ENCODE measurements around the gene PROZ. TPM values are rescaled to one million over a fixed set of nuclear protein-coding genes. Genes with fewer than 3 reads are reported as not detected.

PROZ gene
- total and polyA plus RNA-seq, 2 of the 13 experiments (the other 11 are each of a cell fraction or from before 2014, with no cell fraction given), result 5.6 to 22.5 TPM

- TF ChIP-seq ZHX2 (IDR thresholded peaks at IDR 0.05; ENCODE audit: low read depth) (no peak), ZHX2 (CRISPR knock-in tag; IDR thresholded peaks at IDR 0.05; ENCODE audit: borderline replicate concordance) (no peak), LCORL (IDR thresholded peaks at IDR 0.05) (no peak), LCORL (CRISPR knock-in tag; IDR thresholded peaks at IDR 0.05) (no peak), ZFP91 (CRISPR knock-in tag; IDR thresholded peaks at IDR 0.05; ENCODE audit: borderline replicate concordance) (no peak), E2F1 (CRISPR knock-in tag; IDR thresholded peaks at IDR 0.05) (no peak), SP1 (IDR thresholded peaks at IDR 0.05) (no peak), SP1 (CRISPR knock-in tag; IDR thresholded peaks at IDR 0.05) (peak; percentile 86), HMGA1 (CRISPR knock-in tag; conservative IDR thresholded peaks at IDR 0.05) (no peak), TBL1XR1 (IDR thresholded peaks at IDR 0.05; ENCODE audit: borderline replicate concordance, low read length, partially characterized antibody) (no peak), SMAD1 (CRISPR knock-in tag; IDR thresholded peaks at IDR 0.05; ENCODE audit: borderline replicate concordance, low read depth) (no peak), ZKSCAN5 (CRISPR knock-in tag; IDR thresholded peaks at IDR 0.05) (no peak), POLR2A (IDR thresholded peaks at IDR 0.05; ENCODE audit: insufficient read depth in 1 of 2, low read depth in 2 of 2, low read length in 2 of 2) (peak in 1 of 2 experiments; percentile 88; a peak in 2 of 4 replicates), ZNF20 (CRISPR knock-in tag; IDR thresholded peaks at IDR 0.05) (no peak), ARHGAP35 (CRISPR knock-in tag; IDR thresholded peaks at IDR 0.05; ENCODE audit: borderline replicate concordance) (no peak), SMYD3 (CRISPR knock-in tag; IDR thresholded peaks at IDR 0.05) (no peak), TAF1 (CRISPR knock-in tag; IDR thresholded peaks at IDR 0.05) (peak; percentile 65; the same call in 1 of the 2 replicates), NCOA2 (CRISPR knock-in tag; IDR thresholded peaks at IDR 0.05) (peak; percentile 20; the same call in 1 of the 2 replicates), FIP1L1 (IDR thresholded peaks at IDR 0.05; ENCODE audit: borderline replicate concordance, insufficient read depth, low read depth, low read length) (no peak), NBN (conservative IDR thresholded peaks at IDR 0.05) (no peak), ZBTB20 (CRISPR knock-in tag; IDR thresholded peaks at IDR 0.05; ENCODE audit: borderline replicate concordance, low read depth) (no peak), NR2F6 (IDR thresholded peaks at IDR 0.05) (peak; percentile 26; the same call in 1 of the 2 replicates), NR2F6 (CRISPR knock-in tag; IDR thresholded peaks at IDR 0.05) (peak; percentile 50; the same call in 1 of the 2 replicates)
Observed at GRCh38 chr13:113153810-113154748, 4.4 kb upstream of the PROZ start (continued).

All from HepG2 (cell line).